MM.1S (cell line): ENCODE results near the gene ADM5.

Experiments used
- DNase-seq: peaks from one replicate; pipeline ENCODE4 v3.0.0-alpha.2; 2015
- H2AFZ ChIP-seq: fragments of 300-600 bp; sonication (generic); 2 replicates; pipeline ENCODE4 v1.6.0; 2016; ENCODE audit warnings: antibody characterized with exemption, low read length
- H3F3A ChIP-seq: fragments of 300-600 bp; sonication (generic); 2 replicates; pipeline ENCODE4 v1.6.1; 2016; ENCODE audit warnings: mild to moderate bottlenecking, antibody characterized with exemption, low read length, moderate library complexity, mixed read lengths; ENCODE audit not compliant: insufficient read depth
- H3K27ac ChIP-seq: fragments of 300-600 bp; sonication (generic); 2 replicates; pipeline ENCODE4 v1.5.1; 2016; ENCODE audit warnings: mild to moderate bottlenecking, low read length
- H3K27me3 ChIP-seq: fragments of 300-600 bp; sonication (generic); replicated peaks from 2 replicates; pipeline ENCODE4 v1.6.0; 2016; ENCODE audit warnings: low read length; ENCODE audit not compliant: insufficient read depth
- H3K36me3 ChIP-seq: fragments of 300-600 bp; sonication (generic); replicated peaks from 2 replicates; pipeline ENCODE4 v1.6.1; 2016; ENCODE audit warnings: mild to moderate bottlenecking, low read length, mixed read lengths; ENCODE audit not compliant: insufficient read depth
- H3K4me1 ChIP-seq: fragments of 300-600 bp; sonication (generic); 2 replicates; pipeline ENCODE4 v1.6.1; 2016; ENCODE audit warnings: low read length, mixed read lengths
- H3K4me2 ChIP-seq: fragments of 300-600 bp; sonication (generic); 2 replicates; pipeline ENCODE4 v1.6.0; 2016; ENCODE audit warnings: low read depth, low read length
- H3K4me3 ChIP-seq: fragments of 300-600 bp; sonication (generic); 2 replicates; pipeline ENCODE4 v1.5.1; 2016; ENCODE audit warnings: low read length, mixed read lengths
- H3K79me2 ChIP-seq: fragments of 300-600 bp; sonication (generic); 2 replicates; pipeline ENCODE4 v1.6.1; 2016; ENCODE audit warnings: mixed run types, low read length, mixed read lengths
- H3K9ac ChIP-seq: fragments of 300-600 bp; sonication (generic); 2 replicates; pipeline ENCODE4 v1.6.1; 2016; ENCODE audit warnings: low read length, mixed read lengths
- H3K9me2 ChIP-seq: fragments of 300-600 bp; sonication (generic); replicated peaks from 2 replicates; pipeline ENCODE4 v1.6.1; 2016; ENCODE audit warnings: mild to moderate bottlenecking, low read length, mixed read lengths; ENCODE audit not compliant: insufficient read depth
- H3K9me3 ChIP-seq: fragments of 300-600 bp; sonication (generic); replicated peaks from 2 replicates; pipeline ENCODE4 v1.6.1; 2016; ENCODE audit warnings: mild to moderate bottlenecking, low read length, mixed read lengths; ENCODE audit not compliant: insufficient read depth
- H4K20me1 ChIP-seq: fragments of 300-600 bp; sonication (generic); 2 replicates; pipeline ENCODE4 v1.6.1; 2016; ENCODE audit warnings: mild to moderate bottlenecking, low read length, moderate library complexity, mixed read lengths; ENCODE audit not compliant: insufficient read depth
- CTCF ChIP-seq: fragments of 300-600 bp; sonication (generic); IDR thresholded peaks from 2 replicates; pipeline ENCODE4 v1.5.1; 2016; ENCODE audit warnings: antibody characterized with exemption, low read length, mixed read lengths
- EZH2 ChIP-seq: fragments of 300-600 bp; sonication (generic); optimal IDR thresholded peaks from 2 replicates; pipeline ENCODE3; 2017; ENCODE audit warnings: low read depth, mild to moderate bottlenecking, antibody characterized with exemption, low read length, mixed read lengths
- EZH2phosphoT487 ChIP-seq: fragments of 300-600 bp; sonication (generic); IDR thresholded peaks from 2 replicates; pipeline ENCODE4 v1.6.1; 2018; ENCODE audit warnings: antibody characterized with exemption, low read length

Gene ADM5

GRCh38 chr19:49682274-49682673, 7.1 kb upstream of the ADM5 start:
- Histone ChIP-seq H4K20me1 (peaks cover 9% of the 10 kb centered on the region; the same call in 1 of the 2 replicates), H3F3A (peaks cover 32% of the 10 kb centered on the region), H3K9me2 (no peaks in the 10 kb centered on the region), H3K27ac (no peak overlapping the region), H3K4me1 (peaks cover 16% of the 10 kb centered on the region), H3K9me3 (no peaks in the 10 kb centered on the region), H3K36me3 (peaks cover 6% of the 10 kb centered on the region), H3K27me3 (no peaks in the 10 kb centered on the region), H3K4me3 (no peak overlapping the region), H3K4me2 (no peak overlapping the region), H3K79me2 (peaks cover 56% of the 10 kb centered on the region), H3K9ac (no peak overlapping the region), H2AFZ (no peak overlapping the region)
- no peak for DNase-seq
- no peak for TF ChIP-seq CTCF
- no peak for TF ChIP-seq EZH2
- no peak for TF ChIP-seq EZH2phosphoT487

GRCh38 chr19:49683814-49684250, 5.6 kb upstream of the ADM5 start:
- TF ChIP-seq EZH2 = no peak
- no peak for TF ChIP-seq EZH2phosphoT487
- TF ChIP-seq CTCF = no peak

GRCh38 chr19:49684251-49684982, 5.0 kb upstream of the ADM5 start:
- Histone ChIP-seq H3K4me3 (no peak overlapping the region), H3F3A (peaks cover 18% of the 10 kb centered on the region), H2AFZ (no peak overlapping the region), H3K79me2 (peaks cover 35% of the 10 kb centered on the region), H3K9ac (no peak overlapping the region), H3K27ac (no peak overlapping the region), H3K4me1 (peaks cover 12% of the 10 kb centered on the region), H3K27me3 (no peaks in the 10 kb centered on the region), H3K4me2 (no peak overlapping the region), H4K20me1 (peaks cover 4% of the 10 kb centered on the region; the same call in 1 of the 2 replicates), H3K9me2 (no peaks in the 10 kb centered on the region), H3K9me3 (no peaks in the 10 kb centered on the region), H3K36me3 (peaks cover 6% of the 10 kb centered on the region)
- DNase-seq = no peak
- no peak for TF ChIP-seq EZH2phosphoT487
- peak; percentile 48 for TF ChIP-seq CTCF

More at GRCh38 chr19:49683814-49684250, 5.6 kb upstream of the ADM5 start:
- no peaks in the 10 kb centered on the region for H3K9me3 ChIP-seq
- H3K27ac ChIP-seq = no peak overlapping the region
- H3K9me2 ChIP-seq = no peaks in the 10 kb centered on the region
- H3K4me2 ChIP-seq = no peak overlapping the region
- peaks cover 6% of the 10 kb centered on the region for H3K36me3 ChIP-seq
- DNase-seq = no peak
- H3F3A ChIP-seq = peaks cover 18% of the 10 kb centered on the region
- peaks cover 16% of the 10 kb centered on the region for H3K4me1 ChIP-seq
- no peaks in the 10 kb centered on the region for H3K27me3 ChIP-seq
- H4K20me1 ChIP-seq = peaks cover 9% of the 10 kb centered on the region; the same call in 1 of the 2 replicates
- no peak overlapping the region for H2AFZ ChIP-seq
- H3K9ac ChIP-seq = no peak overlapping the region
- H3K79me2 ChIP-seq = peaks cover 41% of the 10 kb centered on the region
- H3K4me3 ChIP-seq = no peak overlapping the region
